ENCODE results near the gene PCDHGB1. TPM values are rescaled to one million over a fixed set of nuclear protein-coding genes. Genes with fewer than 3 reads are reported as not detected.

Gene PCDHGB1
- total RNA-seq, 2 experiments from 2014 or later, result not detected

DNA sequence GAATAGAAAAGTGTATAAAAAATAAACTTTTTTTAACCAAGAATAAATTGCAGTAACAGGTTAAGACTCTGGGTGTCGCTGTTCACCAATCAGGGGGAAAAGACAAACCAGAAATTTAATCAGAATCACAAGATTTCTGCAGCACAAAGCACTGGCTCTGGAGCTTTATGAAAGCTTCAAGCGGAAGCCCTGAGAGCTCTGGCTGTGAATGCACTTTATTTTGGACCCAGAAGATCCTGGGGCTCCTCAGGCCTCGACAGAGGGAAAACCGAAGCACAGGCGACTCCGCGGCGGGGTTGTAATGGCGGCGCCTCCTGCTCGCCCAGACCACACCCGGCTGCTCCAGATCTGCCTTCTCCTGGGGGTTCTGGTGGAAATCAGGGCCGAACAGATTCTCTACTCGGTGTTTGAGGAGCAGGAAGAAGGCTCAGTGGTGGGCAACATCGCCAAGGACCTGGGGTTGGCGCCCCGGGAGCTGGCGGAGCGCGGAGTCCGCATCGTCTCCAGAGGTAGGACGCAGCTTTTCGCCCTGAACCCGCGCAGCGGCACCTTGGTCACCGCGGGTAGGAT is 5.1 kb downstream of the PCDHGB1 start, which contains the start of gene PCDHGA4:
Gene PCDHGA4 (plus strand): TSS at position 122 of the 570 bp plus-strand sequence. CDS start 87 bp downstream, at position 209.
- no peak within 1 kb of the TSS for H3K4me3 Mint-ChIP-seq
- DNase-seq, result no peak
- CTCF ChIA-PET, result interaction anchor here (0.6 to 1.9 kb wide), 7 partner anchors 15 to 209 kb away, joined by 3 to 5 read pairs (median 4); partner anchors contain the start of genes PCDHGB3, PCDHGB7 and TAF7
- H3K27ac Mint-ChIP-seq, result no peak within 1 kb of the TSS
- peaks cover 9% of the 10 kb centered on the region for H3K36me3 Mint-ChIP-seq
- peaks cover 19% of the 10 kb centered on the region for H3K9me3 Mint-ChIP-seq
- peaks cover 54% of the 10 kb centered on the region for H3K27me3 Mint-ChIP-seq
- POLR2A ChIA-PET, result no interaction called here
- peaks cover 2% of the 10 kb centered on the region for H3K4me1 Mint-ChIP-seq (ENCODE audit: low read depth)
- intact Hi-C loops (cut with micrococcal nuclease), result no loop called here

DNA sequence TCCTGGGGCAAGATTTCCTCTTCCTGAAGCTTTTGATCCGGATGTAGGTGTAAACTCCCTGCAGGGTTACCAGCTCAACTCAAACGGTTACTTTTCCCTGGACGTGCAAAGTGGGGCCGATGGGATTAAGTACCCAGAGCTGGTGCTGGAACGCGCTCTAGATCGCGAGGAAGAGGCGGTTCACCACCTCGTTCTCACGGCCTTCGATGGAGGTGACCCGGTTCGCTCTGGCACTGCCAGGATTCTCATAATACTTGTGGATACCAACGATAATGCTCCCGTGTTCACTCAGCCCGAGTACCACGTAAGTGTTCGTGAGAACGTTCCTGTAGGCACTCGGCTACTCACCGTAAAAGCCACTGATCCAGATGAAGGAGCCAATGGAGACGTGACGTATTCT is 5.7 kb downstream of the PCDHGB1 start:
- Mint-ChIP-seq H3K4me1 (ENCODE audit: low read depth) (peaks cover 2% of the 10 kb centered on the region), H3K4me3 (no peak overlapping the region), H3K36me3 (peaks cover 13% of the 10 kb centered on the region), H3K9me3 (peaks cover 21% of the 10 kb centered on the region), H3K27ac (no peak overlapping the region), H3K27me3 (peaks cover 54% of the 10 kb centered on the region)
- intact Hi-C loops (cut with micrococcal nuclease), result no loop called here
- ChIA-PET POLR2A (no interaction called here), CTCF (interaction anchor here (0.6 to 1.9 kb wide), 7 partner anchors 15 to 208 kb away, joined by 3 to 5 read pairs (median 4); partner anchors contain the start of genes PCDHGB3, PCDHGB7 and TAF7)
- no peak for DNase-seq

DNA sequence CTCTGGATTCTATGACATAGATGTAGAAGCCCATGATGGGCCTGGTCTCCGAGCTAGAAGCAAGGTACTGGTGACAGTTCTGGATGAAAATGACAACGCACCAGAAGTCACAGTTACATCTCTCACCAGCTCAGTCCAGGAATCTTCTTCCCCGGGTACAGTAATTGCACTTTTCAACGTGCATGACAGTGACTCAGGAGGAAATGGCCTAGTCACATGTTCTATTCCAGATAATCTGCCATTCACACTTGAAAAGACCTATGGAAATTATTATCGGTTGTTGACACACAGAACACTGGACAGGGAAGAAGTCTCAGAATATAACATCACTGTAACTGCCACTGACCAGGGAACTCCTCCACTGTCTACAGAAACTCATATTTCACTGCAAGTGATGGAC is 6.2 kb downstream of the PCDHGB1 start:
- intact Hi-C loops (cut with micrococcal nuclease), result no loop called here
- no peak for DNase-seq
- ChIA-PET CTCF (interaction anchor here (1.3 to 1.7 kb wide), 3 partner anchors 36 to 208 kb away, joined by 4 to 5 read pairs (median 5); partner anchors contain the start of gene TAF7), POLR2A (no interaction called here)
- Mint-ChIP-seq H3K27ac (no peak overlapping the region), H3K9me3 (peaks cover 26% of the 10 kb centered on the region), H3K4me1 (ENCODE audit: low read depth) (peaks cover 2% of the 10 kb centered on the region), H3K4me3 (no peak overlapping the region), H3K27me3 (peaks cover 54% of the 10 kb centered on the region), H3K36me3 (peaks cover 17% of the 10 kb centered on the region)

DNA sequence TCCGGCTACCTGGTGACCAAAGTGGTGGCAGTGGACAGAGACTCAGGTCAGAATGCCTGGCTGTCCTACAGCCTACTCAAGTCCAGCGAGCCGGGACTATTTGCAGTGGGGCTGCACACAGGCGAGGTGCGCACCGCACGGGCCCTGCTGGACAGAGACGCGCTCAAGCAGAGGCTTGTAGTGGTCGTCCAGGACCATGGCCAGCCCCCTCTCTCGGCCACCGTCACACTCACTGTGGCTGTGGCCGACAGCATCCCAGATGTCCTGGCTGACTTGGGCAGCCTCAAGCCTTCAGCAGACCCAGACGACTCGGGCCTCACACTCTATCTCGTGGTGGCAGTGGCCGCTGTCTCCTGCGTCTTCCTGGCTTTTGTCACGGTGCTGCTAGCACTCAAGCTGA is 7.1 kb downstream of the PCDHGB1 start:
- no peak for DNase-seq
- Mint-ChIP-seq H3K27me3 (peaks cover 56% of the 10 kb centered on the region), H3K4me1 (ENCODE audit: low read depth) (peaks cover 2% of the 10 kb centered on the region), H3K36me3 (peaks cover 20% of the 10 kb centered on the region), H3K27ac (no peak overlapping the region), H3K9me3 (peaks cover 30% of the 10 kb centered on the region), H3K4me3 (no peak overlapping the region)
- CTCF ChIA-PET, result interaction anchor here (0.8 kb wide), 1 partner anchor 10 kb away, joined by 3 read pairs; no protein-coding TSS in a partner anchor
- intact Hi-C loops (cut with micrococcal nuclease), result no loop called here
- POLR2A ChIA-PET, result no interaction called here

DNA sequence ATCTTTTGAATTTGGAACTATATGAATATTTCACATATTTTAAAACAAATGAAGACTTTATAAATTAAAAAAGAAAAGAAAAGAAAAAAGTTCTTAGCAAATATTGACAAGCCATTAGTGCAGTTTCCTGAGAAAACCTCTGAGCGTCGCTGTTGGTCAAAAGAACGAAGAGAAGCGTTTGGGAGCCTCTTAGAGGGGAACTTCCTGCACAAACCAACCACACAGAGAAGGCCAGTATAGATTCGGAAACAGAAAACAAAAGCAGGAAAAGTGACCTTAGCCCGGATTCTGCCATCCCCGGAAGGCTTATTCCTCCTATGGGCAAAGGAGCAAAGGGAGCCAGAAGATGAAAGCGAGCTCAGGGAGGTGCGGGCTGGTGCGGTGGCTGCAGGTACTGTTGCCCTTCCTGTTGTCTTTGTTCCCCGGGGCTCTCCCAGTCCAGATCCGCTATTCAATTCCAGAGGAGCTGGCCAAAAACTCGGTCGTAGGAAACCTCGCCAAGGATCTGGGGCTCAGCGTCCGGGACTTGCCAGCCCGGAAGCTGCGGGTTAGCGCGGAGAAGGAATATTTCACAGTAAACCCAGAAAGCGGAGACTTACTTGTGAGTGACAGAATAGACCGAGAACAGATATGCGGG is 10.0 kb downstream of the PCDHGB1 start, which contains the start of gene PCDHGB2:
Gene PCDHGB2 (plus strand): TSS at position 205 of the 637 bp plus-strand sequence. CDS start 142 bp downstream, at position 347.
- intact Hi-C loops (cut with micrococcal nuclease), result loop anchor here (10.0 kb wide), 1 partner anchor 55 kb away; the partner anchor contains the start of genes PCDHGA10 and PCDHGB7
- Mint-ChIP-seq H3K4me1 (ENCODE audit: low read depth) (peaks cover 2% of the 10 kb centered on the region), H3K27me3 (peaks cover 65% of the 10 kb centered on the region), H3K27ac (no peak within 1 kb of the TSS), H3K36me3 (peaks cover 28% of the 10 kb centered on the region), H3K4me3 (peak within 1 kb of the TSS; percentile 70), H3K9me3 (peaks cover 43% of the 10 kb centered on the region)
- no peak for DNase-seq
- CTCF ChIA-PET, result interaction anchor here (1.0 to 1.6 kb wide), 4 partner anchors 10 to 153 kb away, joined by 3 to 6 read pairs (median 4); partner anchors contain the start of genes PCDHGA11 and PCDHGB1
- POLR2A ChIA-PET, result no interaction called here

DNA sequence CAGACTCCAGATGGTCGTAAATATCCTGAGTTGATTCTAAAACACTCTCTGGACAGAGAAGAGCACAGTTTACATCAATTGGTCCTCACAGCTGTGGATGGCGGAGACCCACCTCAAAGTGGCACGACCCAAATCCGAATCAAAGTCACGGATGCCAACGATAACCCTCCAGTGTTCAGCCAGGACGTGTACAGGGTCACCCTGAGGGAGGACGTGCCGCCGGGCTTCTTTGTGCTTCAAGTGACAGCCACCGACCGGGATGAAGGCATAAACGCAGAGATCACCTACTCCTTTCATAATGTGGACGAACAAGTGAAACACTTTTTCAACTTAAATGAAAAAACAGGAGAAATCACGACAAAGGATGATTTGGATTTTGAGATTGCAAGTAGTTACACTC is 10.8 kb downstream of the PCDHGB1 start:
- H3K4me1 Mint-ChIP-seq (ENCODE audit: low read depth), result peaks cover 2% of the 10 kb centered on the region
- peaks cover 51% of the 10 kb centered on the region for H3K9me3 Mint-ChIP-seq
- peaks cover 34% of the 10 kb centered on the region for H3K36me3 Mint-ChIP-seq
- CTCF ChIA-PET, result interaction anchor here (1.2 kb wide), 1 partner anchor 152 kb away, joined by 4 read pairs; no protein-coding TSS in a partner anchor
- H3K27me3 Mint-ChIP-seq, result peaks cover 71% of the 10 kb centered on the region
- intact Hi-C loops (cut with micrococcal nuclease), result loop anchor here (10.0 kb wide), 1 partner anchor 54 kb away; the partner anchor contains the start of genes PCDHGA10 and PCDHGB7
- DNase-seq, result no peak
- H3K4me3 Mint-ChIP-seq, result no peak overlapping the region
- POLR2A ChIA-PET, result no interaction called here
- H3K27ac Mint-ChIP-seq, result no peak overlapping the region

DNA sequence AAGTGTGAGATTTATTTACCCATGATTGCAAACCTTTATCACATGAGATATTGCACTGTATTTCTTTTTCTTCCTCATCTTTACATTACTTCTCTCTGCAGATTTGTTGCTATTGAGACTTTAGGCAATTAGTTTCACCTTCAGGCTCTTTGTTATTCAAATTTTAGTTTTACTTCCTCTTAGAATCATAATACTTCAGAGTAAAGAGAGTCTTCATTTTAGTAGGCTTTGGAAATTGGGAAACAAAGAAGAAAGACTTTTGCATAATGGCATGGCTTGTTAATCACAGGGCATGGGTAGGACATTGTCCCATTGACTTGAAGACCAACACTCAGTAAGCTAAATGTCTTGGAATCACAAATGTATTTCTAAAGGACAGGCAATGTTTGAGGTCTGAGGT is 12.8 kb downstream of the PCDHGB1 start:
- peaks cover 2% of the 10 kb centered on the region for H3K4me1 Mint-ChIP-seq (ENCODE audit: low read depth)
- ChIA-PET CTCF (no interaction called here), POLR2A (no interaction called here)
- peaks cover 48% of the 10 kb centered on the region for H3K9me3 Mint-ChIP-seq
- DNase-seq, result no peak
- intact Hi-C loops (cut with micrococcal nuclease), result loop anchor here (10.0 kb wide), 1 partner anchor 52 kb away; the partner anchor contains the start of genes PCDHGA10 and PCDHGB7
- H3K27ac Mint-ChIP-seq, result no peak overlapping the region
- H3K4me3 Mint-ChIP-seq, result no peak overlapping the region
- peaks cover 39% of the 10 kb centered on the region for H3K36me3 Mint-ChIP-seq
- H3K27me3 Mint-ChIP-seq, result peaks cover 70% of the 10 kb centered on the region

DNA sequence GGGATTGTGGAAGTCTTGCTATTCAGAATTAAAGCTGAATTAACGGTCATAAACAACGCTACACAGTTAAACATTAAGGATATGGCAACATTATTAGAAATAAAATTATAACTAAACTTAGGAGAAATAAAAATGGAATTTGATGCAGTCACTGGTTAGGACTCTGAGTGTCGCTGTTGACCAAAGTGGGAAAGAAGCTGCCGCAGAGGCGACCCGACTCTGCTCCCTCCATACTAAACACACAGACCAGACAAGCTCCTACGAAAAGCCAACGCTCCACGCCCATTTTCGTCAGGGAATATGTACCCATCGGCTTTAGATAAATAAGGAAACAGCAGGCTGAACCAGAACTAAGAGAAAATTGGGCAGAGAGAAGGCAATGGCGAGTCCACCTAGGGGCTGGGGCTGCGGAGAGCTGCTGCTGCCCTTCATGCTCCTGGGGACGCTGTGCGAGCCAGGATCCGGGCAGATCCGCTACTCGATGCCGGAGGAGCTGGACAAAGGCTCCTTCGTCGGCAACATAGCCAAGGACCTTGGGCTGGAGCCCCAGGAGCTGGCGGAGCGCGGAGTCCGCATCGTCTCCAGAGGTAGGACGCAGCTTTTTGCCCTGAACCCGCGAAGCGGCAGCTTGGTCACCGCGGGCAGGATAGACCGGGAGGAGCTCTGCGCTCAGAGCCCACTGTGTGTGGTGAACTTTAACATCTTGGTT is 14.2 kb downstream of the PCDHGB1 start, which contains the start of gene PCDHGA5:
Gene PCDHGA5 (plus strand): TSS at position 211 of the 709 bp plus-strand sequence. CDS start 169 bp downstream, at position 380.
- POLR2A ChIA-PET, result interaction anchor here (1.4 kb wide), 1 partner anchor 43 kb away, joined by 3 read pairs; the partner anchor contains the start of gene TAF7
- peaks cover 71% of the 10 kb centered on the region for H3K27me3 Mint-ChIP-seq
- H3K4me1 Mint-ChIP-seq (ENCODE audit: low read depth), result peaks cover 2% of the 10 kb centered on the region
- H3K36me3 Mint-ChIP-seq, result peaks cover 38% of the 10 kb centered on the region
- CTCF ChIA-PET, result no interaction called here
- no peak within 1 kb of the TSS for H3K27ac Mint-ChIP-seq
- intact Hi-C loops (cut with micrococcal nuclease), result loop anchor here (10.0 kb wide), 1 partner anchor 51 kb away; the partner anchor contains the start of genes PCDHGA10 and PCDHGB7
- DNase-seq, result no peak
- no peak within 1 kb of the TSS for H3K4me3 Mint-ChIP-seq
- peaks cover 48% of the 10 kb centered on the region for H3K9me3 Mint-ChIP-seq

DNA sequence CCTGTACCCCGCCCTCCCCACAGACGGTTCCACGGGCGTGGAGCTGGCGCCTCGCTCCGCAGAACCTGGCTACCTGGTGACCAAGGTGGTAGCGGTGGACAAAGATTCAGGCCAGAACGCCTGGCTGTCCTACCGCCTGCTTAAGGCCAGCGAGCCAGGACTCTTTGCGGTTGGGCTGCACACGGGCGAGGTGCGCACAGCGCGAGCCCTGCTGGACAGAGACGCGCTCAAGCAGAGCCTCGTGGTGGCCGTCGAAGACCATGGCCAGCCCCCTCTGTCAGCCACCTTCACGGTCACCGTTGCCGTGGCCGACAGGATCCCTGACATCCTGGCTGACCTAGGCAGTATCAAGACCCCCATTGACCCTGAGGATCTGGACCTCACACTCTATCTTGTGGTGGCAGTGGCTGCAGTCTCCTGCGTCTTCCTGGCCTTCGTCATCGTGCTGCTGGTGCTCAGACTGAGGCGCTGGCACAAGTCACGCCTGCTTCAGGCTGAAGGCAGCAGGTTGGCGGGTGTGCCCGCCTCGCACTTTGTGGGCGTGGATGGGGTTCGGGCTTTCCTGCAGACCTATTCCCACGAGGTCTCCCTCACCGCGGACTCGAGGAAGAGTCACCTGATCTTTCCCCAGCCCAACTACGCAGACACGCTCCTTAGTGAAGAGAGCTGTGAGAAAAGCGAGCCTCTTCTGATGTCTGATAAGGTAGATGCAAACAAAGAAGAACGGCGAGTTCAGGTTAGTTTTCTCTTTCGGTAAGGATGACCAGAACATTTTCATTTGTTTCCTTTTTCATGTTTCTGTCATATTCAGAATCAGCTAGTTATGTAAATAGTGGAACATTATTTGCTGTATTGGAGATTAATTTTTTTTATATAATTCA is 16.4 kb downstream of the PCDHGB1 start:
- CTCF ChIA-PET, result interaction anchor here (1.1 kb wide), 1 partner anchor 198 kb away, joined by 3 read pairs; no protein-coding TSS in a partner anchor
- intact Hi-C loops (cut with micrococcal nuclease), result loop anchor here (10.0 kb wide), 1 partner anchor 49 kb away; the partner anchor contains the start of genes PCDHGA10 and PCDHGB7
- H3K27ac Mint-ChIP-seq, result no peak overlapping the region

DNA sequence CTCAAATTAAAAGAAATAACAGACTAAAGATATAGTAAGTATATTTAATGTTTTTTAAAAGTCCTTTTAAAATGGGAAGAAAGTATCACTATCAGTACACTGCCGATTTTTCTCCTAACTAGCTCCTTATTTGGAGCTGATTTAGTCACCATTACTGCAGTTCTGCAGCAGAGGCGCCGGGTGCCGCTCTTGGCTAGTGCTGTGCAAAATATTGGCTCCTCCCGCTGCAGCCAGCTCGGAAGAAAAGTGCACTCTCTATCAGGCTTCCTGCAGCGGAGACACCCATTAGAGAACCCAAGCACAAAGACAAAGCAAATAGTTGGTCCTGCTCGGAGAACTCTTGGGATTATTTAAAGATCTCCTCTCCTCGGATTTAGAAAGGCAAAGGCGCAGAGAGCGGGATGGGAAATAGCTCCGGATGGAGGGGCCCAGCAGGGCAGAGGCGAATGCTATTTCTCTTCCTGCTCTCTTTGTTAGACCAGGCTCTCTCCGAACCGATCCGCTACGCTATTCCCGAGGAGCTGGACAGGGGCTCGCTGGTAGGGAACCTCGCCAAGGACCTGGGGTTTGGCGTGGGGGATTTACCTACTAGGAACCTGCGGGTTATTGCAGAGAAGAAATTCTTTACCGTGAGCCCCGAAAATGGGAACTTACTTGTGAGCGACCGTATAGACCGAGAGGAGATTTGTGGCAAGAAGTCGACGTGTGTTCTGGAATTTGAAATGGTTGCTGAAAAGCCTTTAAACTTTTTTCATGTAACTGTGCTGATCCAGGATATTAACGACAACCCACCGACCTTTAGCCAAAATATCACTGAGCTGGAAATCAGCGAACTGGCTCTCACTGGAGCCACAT is 20.3 kb downstream of the PCDHGB1 start, which contains the start of gene PCDHGB3:
Gene PCDHGB3 (plus strand): TSS at position 249 of the 855 bp plus-strand sequence. CDS start 153 bp downstream, at position 402.
- peaks cover 48% of the 10 kb centered on the region for H3K27me3 Mint-ChIP-seq
- peak within 1 kb of the TSS; percentile 68 for H3K4me3 Mint-ChIP-seq
- H3K36me3 Mint-ChIP-seq, result peaks cover 28% of the 10 kb centered on the region
- H3K9me3 Mint-ChIP-seq, result peaks cover 30% of the 10 kb centered on the region
- ChIA-PET CTCF (interaction anchor here (0.7 to 2.8 kb wide), 20 partner anchors 10 to 197 kb away, joined by 3 to 25 read pairs (median 4); partner anchors contain the start of genes PCDHB9, PCDHGA10, PCDHGA12 and PCDHGB2), POLR2A (interaction anchor here (0.7 kb wide), 1 partner anchor 194 kb away, joined by 3 read pairs; no protein-coding TSS in a partner anchor)
- intact Hi-C loops (cut with micrococcal nuclease), result loop anchor here (10.0 kb wide), 1 partner anchor 45 kb away; the partner anchor contains the start of genes PCDHGA10 and PCDHGB7
- peak; percentile 55 for DNase-seq
- H3K27ac Mint-ChIP-seq, result no peak within 1 kb of the TSS
- H3K4me1 Mint-ChIP-seq (ENCODE audit: low read depth), result peaks cover 5% of the 10 kb centered on the region

More for the DNA sequence above, 16.4 kb downstream of the PCDHGB1 start:
- Mint-ChIP-seq H3K4me1 (ENCODE audit: low read depth) (peaks cover 5% of the 10 kb centered on the region), H3K36me3 (peaks cover 32% of the 10 kb centered on the region), H3K9me3 (peaks cover 38% of the 10 kb centered on the region), H3K27me3 (peaks cover 67% of the 10 kb centered on the region), H3K4me3 (no peak overlapping the region)
- POLR2A ChIA-PET, result no interaction called here
- no peak for DNase-seq
